Stimulated activated CD8-positive, alpha-beta memory T cell treated with anti-CD3 and anti-CD28 coated beads, Interleukin-12 subunit alpha, Interleukin-12 subunit beta, amount 100 ng/mL, for 24 hours (primary cell): ENCODE data around the gene BRI3BP.
"Not testable (repeated sequence)": the region's sequence is repeated elsewhere in the genome, so short reads cannot be mapped to it uniquely, and the experiment has no call there.

Experiments
- DNase-seq: peaks from one replicate; pipeline ENCODE4 v3.0.0-alpha.2; 2020; ENCODE audit errors: extremely low read depth

The BRI3BP gene

GRCh38 chr12:124972211-124972610 is 21.2 kb upstream of the BRI3BP start:
- DNase-seq: no peak

GRCh38 chr12:124975276-124975675 is 18.2 kb upstream of the BRI3BP start:
- DNase-seq: no peak

- no peak for DNase-seq
Observed at GRCh38 chr12:124976999-124977398, 16.4 kb upstream of the BRI3BP start.

- DNase-seq: no peak
Observed at GRCh38 chr12:124979568-124979967, 13.9 kb upstream of the BRI3BP start.

GRCh38 chr12:124980098-124980892 is 13.2 kb upstream of the BRI3BP start:
- no peak for DNase-seq

- not testable (repeated sequence) for DNase-seq
Observed at GRCh38 chr12:124986876-124987275, 6.6 kb upstream of the BRI3BP start.

GRCh38 chr12:124992874-124993625 is 395 bp upstream of the BRI3BP start:
- peak; percentile 63 for DNase-seq

- DNase-seq: no peak
Observed at GRCh38 chr12:124994437-124994975, 1.1 kb downstream of the BRI3BP start.

- no peak for DNase-seq
Observed at GRCh38 chr12:124995200-124995961, 1.9 kb downstream of the BRI3BP start.

GRCh38 chr12:124998705-124999104 is 5.3 kb downstream of the BRI3BP start:
- no peak for DNase-seq

- DNase-seq: no peak
Observed at GRCh38 chr12:125001636-125002035, 8.2 kb downstream of the BRI3BP start.

GRCh38 chr12:125003021-125003420 is 9.6 kb downstream of the BRI3BP start:
- DNase-seq: no peak

- no peak for DNase-seq
Observed at GRCh38 chr12:125004621-125005020, 11.2 kb downstream of the BRI3BP start.

- no peak for DNase-seq
Observed at GRCh38 chr12:125005652-125006051, 12.2 kb downstream of the BRI3BP start.

GRCh38 chr12:125006365-125006764 is 12.9 kb downstream of the BRI3BP start:
- no peak for DNase-seq

GRCh38 chr12:125013816-125014442 is 20.5 kb downstream of the BRI3BP start:
- no peak for DNase-seq

GRCh38 chr12:125014526-125014925 is 21.1 kb downstream of the BRI3BP start:
- no peak for DNase-seq

- DNase-seq: no peak
Observed at GRCh38 chr12:125015680-125016310, 22.4 kb downstream of the BRI3BP start.

GRCh38 chr12:125017801-125018200 is 24.4 kb downstream of the BRI3BP start:
- DNase-seq: no peak

GRCh38 chr12:125018356-125018755 is 24.9 kb downstream of the BRI3BP start:
- no peak for DNase-seq

- DNase-seq: no peak
Observed at GRCh38 chr12:125021096-125021495, 27.7 kb downstream of the BRI3BP start.
